Fibroblast of villous mesenchyme (primary cell): ENCODE measurements around the gene HMX3. TPM values are rescaled to one million over a fixed set of nuclear protein-coding genes. Genes with fewer than 3 reads are reported as not detected.
"Not testable (repeated sequence)": the region's sequence is repeated elsewhere in the genome, so short reads cannot be mapped to it uniquely, and the experiment has no call there.

Source experiments
- DNase-seq: peaks from one replicate; pipeline ENCODE4 v3.0.0-alpha.2; 2010; ENCODE audit warnings: low read depth
- H3K4me3 ChIP-seq: 2 replicates; pipeline ENCODE4 v1.5.1; 2011; ENCODE audit warnings: low read depth, mild to moderate bottlenecking, low read length
- total RNA-seq: library from RNA; depleted of rRNA; stranded (reverse); fragments of >200 nt; gene quantifications from 2 replicates; pipeline ENCODE4 v1.2.3, GENCODE V29; 2012
- TF ChIP-seq, protein P1 (sequence below): IDR thresholded peaks from 2 replicates; pipeline ENCODE4 v1.5.1; 2012; ENCODE audit warnings: low read depth, mild to moderate bottlenecking, low read length; ENCODE audit not compliant: insufficient read depth

HMX3 gene
- total RNA-seq, 1 donor: not detected

- TF ChIP-seq, protein P1, sequence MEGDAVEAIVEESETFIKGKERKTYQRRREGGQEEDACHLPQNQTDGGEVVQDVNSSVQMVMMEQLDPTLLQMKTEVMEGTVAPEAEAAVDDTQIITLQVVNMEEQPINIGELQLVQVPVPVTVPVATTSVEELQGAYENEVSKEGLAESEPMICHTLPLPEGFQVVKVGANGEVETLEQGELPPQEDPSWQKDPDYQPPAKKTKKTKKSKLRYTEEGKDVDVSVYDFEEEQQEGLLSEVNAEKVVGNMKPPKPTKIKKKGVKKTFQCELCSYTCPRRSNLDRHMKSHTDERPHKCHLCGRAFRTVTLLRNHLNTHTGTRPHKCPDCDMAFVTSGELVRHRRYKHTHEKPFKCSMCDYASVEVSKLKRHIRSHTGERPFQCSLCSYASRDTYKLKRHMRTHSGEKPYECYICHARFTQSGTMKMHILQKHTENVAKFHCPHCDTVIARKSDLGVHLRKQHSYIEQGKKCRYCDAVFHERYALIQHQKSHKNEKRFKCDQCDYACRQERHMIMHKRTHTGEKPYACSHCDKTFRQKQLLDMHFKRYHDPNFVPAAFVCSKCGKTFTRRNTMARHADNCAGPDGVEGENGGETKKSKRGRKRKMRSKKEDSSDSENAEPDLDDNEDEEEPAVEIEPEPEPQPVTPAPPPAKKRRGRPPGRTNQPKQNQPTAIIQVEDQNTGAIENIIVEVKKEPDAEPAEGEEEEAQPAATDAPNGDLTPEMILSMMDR: no peak
- no peak overlapping the region for H3K4me3 ChIP-seq
- no peak for DNase-seq
Measured at GRCh38 chr10:123160311-123160980, 24.7 kb downstream of the HMX3 start.

DNA sequence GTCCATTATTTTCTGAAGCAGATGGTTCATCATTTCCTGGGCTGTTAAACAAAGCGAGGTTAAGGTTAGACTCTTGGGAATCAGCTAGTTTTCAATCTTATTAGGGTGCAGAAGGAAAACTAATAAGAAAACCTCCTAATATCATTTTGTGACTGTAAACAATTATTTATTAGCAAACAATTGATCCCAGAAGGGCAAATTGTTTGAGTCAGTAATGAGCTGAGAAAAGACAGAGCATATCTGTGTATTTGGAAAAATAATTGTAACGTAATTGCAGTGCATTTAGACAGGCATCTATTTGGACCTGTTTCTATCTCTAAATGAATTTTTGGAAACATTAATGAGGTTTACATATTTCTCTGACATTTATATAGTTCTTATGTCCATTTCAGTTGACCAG, 28.5 kb downstream of the HMX3 start:
- no peak overlapping the region for H3K4me3 ChIP-seq
- no peak for DNase-seq
- TF ChIP-seq, protein P1: no peak

DNA sequence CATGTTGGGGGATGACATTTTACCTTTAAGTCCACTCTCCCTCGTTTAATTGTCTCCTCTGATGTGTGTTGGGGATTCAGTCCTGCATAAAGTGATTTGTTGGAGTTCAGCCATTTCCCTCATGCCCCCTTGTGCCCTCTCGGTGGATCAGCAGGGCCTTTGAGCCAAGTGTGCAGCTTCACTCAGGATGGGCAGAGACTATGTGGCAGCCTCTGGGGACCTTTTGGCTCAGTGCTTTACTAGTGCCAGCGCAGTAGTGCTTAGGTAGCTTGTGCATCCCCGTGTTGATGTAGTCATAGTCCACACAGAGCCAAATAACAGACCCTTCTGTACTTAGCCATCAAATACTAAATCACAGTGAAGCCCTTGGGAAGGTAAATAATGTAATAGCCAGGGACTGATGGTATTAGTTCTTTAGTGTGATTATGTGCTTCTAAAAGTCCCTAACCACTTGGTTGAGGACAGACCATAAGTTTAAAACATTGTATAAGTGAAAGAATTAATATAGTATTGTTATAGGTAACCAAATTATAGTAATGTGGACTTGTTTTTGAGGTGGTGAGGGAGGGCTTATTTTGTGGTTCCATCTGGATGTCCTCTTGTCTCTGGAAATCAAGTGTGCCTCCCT, 29.8 kb downstream of the HMX3 start:
- TF ChIP-seq, protein P1: no peak
- no peak for DNase-seq

GRCh38 chr10:123166618-123167017, 30.8 kb downstream of the HMX3 start:
- TF ChIP-seq, protein P1: no peak
- DNase-seq: no peak
- H3K4me3 ChIP-seq: no peak overlapping the region

More for the DNA sequence above, 29.8 kb downstream of the HMX3 start:
- H3K4me3 ChIP-seq: no peak overlapping the region

DNA sequence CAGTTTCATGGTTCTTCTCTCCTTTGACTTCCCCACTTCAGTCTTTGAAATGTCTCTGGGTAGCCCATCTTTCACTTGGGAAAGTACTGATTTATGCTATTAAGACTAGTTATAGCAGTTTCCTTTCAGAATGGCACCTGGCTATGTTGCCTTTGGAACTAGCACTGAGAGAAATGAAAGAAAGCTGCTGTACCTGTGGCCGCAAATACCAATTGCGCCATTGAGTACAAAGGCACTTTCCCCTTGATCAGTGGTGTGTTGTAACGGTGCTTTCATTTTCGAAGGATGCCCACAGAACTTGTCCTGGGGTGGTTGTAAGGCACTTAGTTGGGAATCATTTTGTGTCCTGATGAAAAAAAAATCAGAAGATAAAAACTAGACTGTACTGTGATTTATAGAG, 35.2 kb downstream of the HMX3 start:
- H3K4me3 ChIP-seq: no peak overlapping the region
- DNase-seq: no peak
- TF ChIP-seq, protein P1: no peak

GRCh38 chr10:123171616-123172015, 35.8 kb downstream of the HMX3 start:
- not testable (repeated sequence) for DNase-seq, H3K4me3 ChIP-seq

- H3K4me3 ChIP-seq: no peak overlapping the region
- DNase-seq: no peak
- TF ChIP-seq, protein P1: no peak
Measured at GRCh38 chr10:123175389-123176387, 39.9 kb downstream of the HMX3 start.

GRCh38 chr10:123178390-123178789, 42.6 kb downstream of the HMX3 start:
- not testable (repeated sequence) for H3K4me3 ChIP-seq, DNase-seq
